Stomach smooth muscle (tissue), 2 donors: ENCODE data around the gene ARID3C.

Source experiments
- H3K27ac ChIP-seq: one replicate; pipeline ENCODE4 v1.7.0; 2013; ENCODE audit warnings: mild to moderate bottlenecking, low read length, inconsistent platforms
- H3K27me3 ChIP-seq, 2 donors: one replicate each; pipeline ENCODE4 v1.7.0; 2013; ENCODE audit warnings: low read length in 2 of 2; ENCODE audit not compliant: insufficient read depth in 2 of 2, control insufficient read depth in 1 of 2
- H3K36me3 ChIP-seq, 2 donors: one replicate each; pipeline ENCODE4 v1.7.0; 2013; ENCODE audit warnings: low read length in 2 of 2; ENCODE audit not compliant: control insufficient read depth in 2 of 2, insufficient read depth in 2 of 2
- H3K4me1 ChIP-seq: one replicate; pipeline ENCODE4 v1.7.0; 2013; ENCODE audit warnings: low read length; ENCODE audit not compliant: control insufficient read depth, insufficient read depth
- H3K4me3 ChIP-seq, 2 donors: one replicate each; pipeline ENCODE4 v1.7.0; 2013; ENCODE audit warnings: low read length in 2 of 2
- H3K9ac ChIP-seq, 2 donors: one replicate each; pipeline ENCODE4 v1.7.0; 2013; ENCODE audit warnings: low read length in 2 of 2, mild to moderate bottlenecking in 1 of 2
- H3K9me3 ChIP-seq, 2 donors: one replicate each; pipeline ENCODE4 v1.7.0; 2013; ENCODE audit warnings: low read length in 2 of 2; ENCODE audit not compliant: control insufficient read depth in 2 of 2
- donor health status: healthy.
- donor health status: Pancreatic carcinoma.

ARID3C gene

DNA sequence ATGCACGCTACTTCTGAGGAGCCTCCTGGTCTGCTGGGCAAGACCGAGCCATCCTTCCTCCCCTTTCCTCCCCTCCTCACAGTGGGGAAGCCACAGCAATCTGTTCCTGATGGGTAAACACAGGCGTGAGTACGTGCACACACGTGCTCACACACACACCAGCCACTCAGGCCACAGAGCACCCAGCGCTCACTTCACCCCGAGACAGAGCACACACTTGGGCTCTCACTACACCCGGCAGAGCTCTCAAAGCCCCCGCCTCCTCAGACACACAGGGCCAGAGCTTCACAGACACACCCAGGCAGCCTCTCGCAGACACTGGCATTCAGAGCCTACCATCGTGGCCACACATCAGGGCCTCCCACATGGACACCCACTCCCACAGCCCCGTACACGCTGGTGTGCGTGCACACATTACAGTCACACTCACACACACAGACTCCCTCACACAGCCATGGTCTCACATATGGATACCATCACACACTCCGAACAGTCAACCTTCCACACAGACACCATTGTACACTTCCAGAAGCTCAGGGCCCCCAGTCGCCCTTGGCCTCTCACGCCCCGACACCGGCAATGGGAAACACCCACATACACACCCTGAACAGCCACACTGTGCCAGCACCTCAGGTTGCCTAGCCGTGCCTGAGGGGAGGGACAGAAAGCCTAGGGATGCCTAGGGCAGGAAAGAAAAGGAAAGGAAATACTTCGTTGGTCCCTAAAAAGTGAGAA lies 52.8 kb downstream of the ARID3C start:
- H3K4me3 ChIP-seq, result no peak overlapping the region
- H3K9ac ChIP-seq, result no peak overlapping the region
- H3K36me3 ChIP-seq, result no peaks in the 10 kb centered on the region
- H3K4me1 ChIP-seq, result peaks cover 22% of the 10 kb centered on the region
- H3K9me3 ChIP-seq, result no peaks in the 10 kb centered on the region
- H3K27ac ChIP-seq, result no peak overlapping the region
- H3K27me3 ChIP-seq, result peaks cover 34 to 39% of the 10 kb centered on the region in 2 donors

DNA sequence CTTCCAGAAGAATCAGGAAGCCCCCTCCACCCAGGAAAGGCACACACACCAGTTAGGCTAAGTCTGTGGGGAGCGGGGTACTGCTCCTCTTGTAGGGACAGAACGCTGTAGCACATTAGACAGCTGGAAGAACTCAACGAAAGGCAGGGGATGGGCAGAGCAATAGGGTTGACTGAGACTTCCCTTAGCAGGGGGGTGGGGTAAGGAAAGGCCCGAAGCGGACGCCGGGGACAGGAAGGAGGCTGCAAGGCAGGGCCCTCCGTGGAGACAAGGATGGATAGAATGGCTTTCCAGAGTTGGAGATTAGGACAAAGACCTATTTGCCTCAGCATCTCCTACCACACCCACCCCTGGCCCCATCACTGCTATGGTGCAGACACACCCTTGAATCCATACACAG lies 53.6 kb downstream of the ARID3C start:
- Histone ChIP-seq H3K4me1 (peaks cover 28% of the 10 kb centered on the region), H3K9ac (no peak overlapping the region), H3K9me3 (no peaks in the 10 kb centered on the region), H3K36me3 (no peaks in the 10 kb centered on the region), H3K27ac (no peak overlapping the region), H3K4me3 (no peak overlapping the region), H3K27me3 (peaks cover 29 to 33% of the 10 kb centered on the region in 2 donors)

DNA sequence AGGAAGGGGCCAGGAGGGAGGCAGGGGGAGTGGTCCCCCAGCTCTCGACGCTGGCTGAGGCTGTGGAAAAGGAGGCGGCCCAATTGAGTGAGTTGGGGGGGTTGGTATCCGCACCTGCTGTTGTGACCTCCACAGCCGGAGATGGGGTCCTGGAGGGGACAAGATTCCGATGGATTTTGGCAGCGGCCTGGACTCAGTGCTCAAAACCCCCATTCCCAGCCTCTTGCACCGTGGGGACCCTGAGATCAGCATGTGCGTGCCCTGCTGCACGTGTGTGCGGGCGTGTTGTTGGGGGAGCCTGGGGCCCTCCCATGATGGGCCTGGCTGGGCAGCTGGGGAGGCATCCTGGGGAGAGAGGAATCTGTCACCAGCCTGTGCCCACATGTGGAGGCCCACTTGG lies 54.3 kb downstream of the ARID3C start:
- Histone ChIP-seq H3K27me3 (peaks cover 24 to 31% of the 10 kb centered on the region in 2 donors), H3K9me3 (no peaks in the 10 kb centered on the region), H3K4me1 (peaks cover 32% of the 10 kb centered on the region), H3K9ac (no peak overlapping the region), H3K36me3 (no peaks in the 10 kb centered on the region), H3K4me3 (no peak overlapping the region), H3K27ac (no peak overlapping the region)

DNA sequence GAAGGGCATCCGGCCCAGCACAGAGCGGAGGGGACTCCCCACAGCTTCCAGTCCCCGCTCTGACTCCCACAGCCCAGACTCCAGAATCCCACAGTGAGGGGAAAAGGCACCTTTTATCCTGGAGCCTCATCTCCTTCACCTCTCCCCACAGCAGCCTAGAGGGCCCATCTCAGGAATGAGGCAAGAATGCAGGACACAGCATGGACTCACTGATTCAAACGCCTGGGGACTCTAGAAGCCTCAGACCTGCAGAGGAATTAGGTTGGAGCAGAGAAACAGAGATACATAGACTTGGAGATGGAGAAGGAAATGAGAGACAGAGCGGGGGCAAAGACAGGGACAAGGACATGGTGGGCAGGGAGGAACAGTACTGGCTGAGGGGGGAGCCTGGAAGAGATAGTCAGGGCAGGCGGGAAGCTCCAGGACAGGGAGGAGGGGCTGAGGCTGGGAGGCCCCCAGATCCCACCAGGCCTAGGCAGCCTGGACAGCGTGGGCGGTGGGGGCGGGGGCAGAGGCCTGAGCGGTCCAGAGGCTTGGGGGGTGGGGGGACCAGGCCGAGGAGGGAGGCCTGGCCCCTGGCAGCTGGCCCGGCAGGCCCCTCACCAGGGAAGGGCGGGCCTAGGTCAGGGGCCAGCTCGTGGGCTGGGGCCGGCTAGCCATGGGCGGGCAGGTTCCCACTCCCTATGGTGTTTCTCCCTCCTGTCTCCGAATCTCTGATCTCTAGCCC lies 55.1 kb downstream of the ARID3C start:
- peaks cover 18 to 23% of the 10 kb centered on the region in 2 donors for H3K27me3 ChIP-seq
- no peak overlapping the region for H3K4me3 ChIP-seq
- H3K9ac ChIP-seq, result no peak overlapping the region
- no peak overlapping the region for H3K27ac ChIP-seq
- peaks cover 26% of the 10 kb centered on the region for H3K4me1 ChIP-seq
- no peaks in the 10 kb centered on the region for H3K9me3 ChIP-seq
- no peaks in the 10 kb centered on the region for H3K36me3 ChIP-seq

DNA sequence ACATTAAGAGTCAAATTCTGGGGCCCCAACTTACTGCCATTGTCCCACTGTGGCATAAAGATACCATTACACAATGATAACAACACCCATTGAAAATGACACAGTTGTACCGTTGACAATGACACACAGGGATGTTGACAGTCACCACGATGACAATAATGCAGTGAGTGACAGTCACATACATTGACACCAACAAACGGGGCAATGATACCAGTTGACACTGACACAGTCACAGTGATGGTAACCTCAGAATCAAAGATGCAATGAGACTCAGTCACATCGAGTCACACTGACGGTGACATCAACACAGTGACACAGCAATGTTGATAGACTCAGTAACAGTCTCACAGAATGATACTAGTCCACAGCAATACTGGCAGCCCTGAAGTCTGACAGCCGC lies 56.2 kb downstream of the ARID3C start:
- Histone ChIP-seq H3K9me3 (no peaks in the 10 kb centered on the region), H3K27ac (no peak overlapping the region), H3K9ac (no peak overlapping the region), H3K4me1 (peaks cover 20% of the 10 kb centered on the region), H3K36me3 (no peaks in the 10 kb centered on the region), H3K4me3 (no peak overlapping the region), H3K27me3 (peaks cover 16 to 22% of the 10 kb centered on the region in 2 donors)

DNA sequence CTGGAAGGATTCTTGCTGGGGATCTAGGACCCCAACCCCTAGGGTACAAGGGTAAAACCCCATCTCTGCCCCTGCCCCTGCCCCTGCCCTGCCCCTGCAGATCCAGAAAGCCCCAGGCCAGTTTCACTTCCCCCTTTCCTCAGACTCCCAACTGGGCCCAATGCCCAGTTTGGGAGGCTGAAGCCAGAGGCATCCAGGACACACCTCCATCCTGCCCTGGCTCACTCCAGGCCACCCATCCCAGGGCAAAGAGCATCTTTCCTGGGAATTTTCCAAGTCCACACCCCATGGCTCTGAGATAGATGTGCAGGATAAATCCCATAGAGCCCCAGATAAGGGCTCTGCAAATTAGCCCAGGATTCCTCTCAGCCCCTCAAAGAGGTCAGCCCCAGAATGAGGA lies 56.8 kb downstream of the ARID3C start:
- Histone ChIP-seq H3K9me3 (no peaks in the 10 kb centered on the region), H3K36me3 (no peaks in the 10 kb centered on the region), H3K9ac (no peak overlapping the region), H3K4me3 (no peak overlapping the region), H3K27ac (no peak overlapping the region), H3K4me1 (peaks cover 20% of the 10 kb centered on the region), H3K27me3 (peaks cover 14 to 21% of the 10 kb centered on the region in 2 donors)

DNA sequence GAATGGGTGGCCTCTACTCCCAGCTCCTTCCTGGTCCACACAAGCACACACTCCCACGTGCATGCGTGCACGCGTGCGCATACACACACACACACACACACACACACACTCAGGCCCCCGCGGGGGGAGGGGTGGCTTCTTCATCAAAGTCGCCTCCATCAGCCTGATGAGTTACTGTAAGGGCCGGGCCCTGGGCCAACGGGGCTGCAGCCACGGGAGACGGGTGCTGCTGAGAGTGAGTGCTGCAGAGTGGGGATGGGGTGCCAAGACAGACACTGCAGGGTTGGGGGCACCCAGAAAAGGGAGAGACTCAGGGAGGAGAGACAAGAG lies 57.4 kb downstream of the ARID3C start:
- H3K36me3 ChIP-seq, result no peaks in the 10 kb centered on the region
- H3K9me3 ChIP-seq, result no peaks in the 10 kb centered on the region
- H3K4me3 ChIP-seq, result no peak overlapping the region
- no peak overlapping the region for H3K27ac ChIP-seq
- H3K27me3 ChIP-seq, result peaks cover 8 to 15% of the 10 kb centered on the region in 2 donors
- H3K9ac ChIP-seq, result no peak overlapping the region
- H3K4me1 ChIP-seq, result peaks cover 20% of the 10 kb centered on the region
